IMR-90 (cell line): ENCODE measurements around the gene LTN1. TPM values are rescaled to one million over a fixed set of nuclear protein-coding genes. Genes with fewer than 3 reads are reported as not detected.

ENCODE experiments used
- ATAC-seq: fragments of 200-7000 bp; cut with Tn5 transposase; 2 replicates; pipeline ENCODE4 v1.9.1; 2020; ENCODE audit warnings: low read depth, mild to moderate bottlenecking, moderate library complexity
- BruUV-seq: library from RNA; stranded (reverse); fragments of 400-500 nt; replicated peaks from 2 replicates; lab custom pipeline; 2021; lab: Mats Ljungman, UMichigan
- CTCF ChIA-PET: fragments of 300-600 bp; formaldehyde crosslinking; extraction: SDS; loops from one replicate; lab custom pipeline; 2021; ENCODE audit warnings: antibody characterized with exemption; lab: Yijun Ruan, JAX
- POLR2A ChIA-PET: fragments of 300-600 bp; sonication (Branson Sonifier 250); formaldehyde crosslinking; loops from one replicate; lab custom pipeline; 2022; ENCODE audit warnings: antibody characterized with exemption; ENCODE audit not compliant: unreplicated experiment; lab: Charles Lee
- DNase-seq: peaks from one replicate; pipeline ENCODE4 v3.0.0; 2013
- H2AFZ ChIP-seq: replicated peaks from 2 replicates; pipeline ENCODE3; 2013; ENCODE audit warnings: low read length, mild to moderate bottlenecking; ENCODE audit not compliant: poor library complexity
- H2AK5ac ChIP-seq: 2 replicates; pipeline ENCODE4 v1.6.1; 2013; ENCODE audit warnings: low read depth, low read length, inconsistent platforms
- H2AK9ac ChIP-seq: replicated peaks from 2 replicates; pipeline ENCODE3; 2013; ENCODE audit warnings: mild to moderate bottlenecking, low read depth, low read length, moderate library complexity; ENCODE audit not compliant: poor library complexity
- H2BK120ac ChIP-seq: 2 replicates; pipeline ENCODE4 v1.6.1; 2013; ENCODE audit warnings: low read depth, low read length, inconsistent platforms
- H2BK15ac ChIP-seq: 3 replicates; pipeline ENCODE4 v1.6.1; 2013; ENCODE audit warnings: low read depth, low read length, inconsistent platforms
- H2BK20ac ChIP-seq: 2 replicates; pipeline ENCODE4 v1.6.1; 2013; ENCODE audit warnings: low read depth, mild to moderate bottlenecking, inconsistent platforms, low read length, moderate library complexity
- H2BK5ac ChIP-seq: 2 replicates; pipeline ENCODE4 v1.6.1; 2013; ENCODE audit warnings: mild to moderate bottlenecking, low read depth, low read length, inconsistent platforms; ENCODE audit not compliant: poor library complexity, severe bottlenecking
- H3K14ac ChIP-seq: replicated peaks from 2 replicates; pipeline ENCODE4 v1.6.1; 2013; ENCODE audit warnings: low read depth, low read length, inconsistent platforms
- H3K18ac ChIP-seq: 2 replicates; pipeline ENCODE4 v1.6.1; 2013; ENCODE audit warnings: low read depth, low read length, control low read depth
- H3K23ac ChIP-seq: 2 replicates; pipeline ENCODE4 v1.6.1; 2013; ENCODE audit warnings: low read depth, low read length, inconsistent platforms
- H3K27ac ChIP-seq: 2 replicates; pipeline ENCODE4 v1.5.1; 2013; ENCODE audit warnings: mild to moderate bottlenecking, control low read depth, low read length; ENCODE audit not compliant: insufficient read depth
- H3K27me3 ChIP-seq: 2 replicates; pipeline ENCODE4 v1.6.1; 2013; ENCODE audit warnings: low read length; ENCODE audit not compliant: control insufficient read depth, insufficient read depth
- H3K36me3 ChIP-seq: 2 replicates; pipeline ENCODE4 v1.6.1; 2013; ENCODE audit warnings: low read length, mixed read lengths; ENCODE audit not compliant: control insufficient read depth, insufficient read depth
- H3K4ac ChIP-seq: 2 replicates; pipeline ENCODE4 v1.6.1; 2013; ENCODE audit warnings: low read depth, low read length, inconsistent platforms
- H3K4me1 ChIP-seq: 2 replicates; pipeline ENCODE4 v1.6.1; 2013; ENCODE audit warnings: low read length, mixed read lengths; ENCODE audit not compliant: control insufficient read depth, insufficient read depth
- H3K4me2 ChIP-seq: 2 replicates; pipeline ENCODE4 v1.6.1; 2013; ENCODE audit warnings: low read depth, mild to moderate bottlenecking, control low read depth, low read length, moderate library complexity
- H3K4me3 ChIP-seq: 2 replicates; pipeline ENCODE4 v1.5.1; 2013; ENCODE audit warnings: low read depth, mild to moderate bottlenecking, control low read depth, low read length, moderate library complexity; ENCODE audit not compliant: insufficient read depth
- H3K56ac ChIP-seq: 2 replicates; pipeline ENCODE4 v1.6.1; 2013; ENCODE audit warnings: low read length, inconsistent platforms; ENCODE audit not compliant: insufficient read depth; ENCODE audit errors: extremely low read depth
- H3K79me1 ChIP-seq, 2 experiments: 2 replicates each; pipeline ENCODE4 v1.6.1; 2013; ENCODE audit warnings: low read length in 2 of 2, inconsistent platforms in 1 of 2, low read depth in 1 of 2
- H3K9ac ChIP-seq: 2 replicates; pipeline ENCODE4 v1.6.1; 2013; ENCODE audit warnings: low read depth, low read length, control low read depth
- H3K9me1 ChIP-seq: 2 replicates; pipeline ENCODE4 v1.6.1; 2013; ENCODE audit warnings: low read length, inconsistent platforms; ENCODE audit not compliant: insufficient read depth
- H3K9me3 ChIP-seq: 2 replicates; pipeline ENCODE4 v1.6.1; 2013; ENCODE audit warnings: low read length; ENCODE audit not compliant: control insufficient read depth, insufficient read depth
- H4K20me1 ChIP-seq: 2 replicates; pipeline ENCODE4 v1.6.1; 2013; ENCODE audit warnings: low read length, inconsistent platforms; ENCODE audit not compliant: insufficient read depth
- H4K5ac ChIP-seq: 2 replicates; pipeline ENCODE4 v1.6.1; 2013; ENCODE audit warnings: mild to moderate bottlenecking, low read depth, low read length, control low read depth
- H4K8ac ChIP-seq, 2 experiments: 2 replicates each; pipeline ENCODE4 v1.6.1; 2013; ENCODE audit warnings: low read depth in 2 of 2, low read length in 2 of 2, control low read depth in 1 of 2, inconsistent platforms in 1 of 2
- H4K91ac ChIP-seq: 2 replicates; pipeline ENCODE4 v1.6.1; 2013; ENCODE audit warnings: low read depth, low read length, inconsistent platforms; ENCODE audit not compliant: insufficient read depth
- BHLHE40 ChIP-seq: fragments of 150-350 bp; IDR thresholded peaks from 2 replicates; pipeline ENCODE4 v1.6.1; 2016; ENCODE audit warnings: mild to moderate bottlenecking, low read depth, low read length
- CEBPB ChIP-seq: IDR thresholded peaks from 2 replicates; pipeline ENCODE4 v1.6.1; 2012; ENCODE audit warnings: low read depth, low read length, improper control_type of control experiment
- CHD1 ChIP-seq: IDR thresholded peaks from 2 replicates; pipeline ENCODE4 v1.6.1; 2012; ENCODE audit warnings: low read depth, low read length, improper control_type of control experiment
- FOS ChIP-seq: fragments of 150-350 bp; IDR thresholded peaks from 2 replicates; pipeline ENCODE4 v1.6.1; 2016; ENCODE audit warnings: low read depth, low read length
- MAFK ChIP-seq: IDR thresholded peaks from 2 replicates; pipeline ENCODE4 v1.6.1; 2012; ENCODE audit warnings: low read depth, low read length, improper control_type of control experiment
- MAZ ChIP-seq: IDR thresholded peaks from 2 replicates; pipeline ENCODE4 v1.6.1; 2012; ENCODE audit warnings: low read depth, mild to moderate bottlenecking, low read length, improper control_type of control experiment, moderate library complexity, borderline replicate concordance
- MXI1 ChIP-seq: IDR thresholded peaks from 2 replicates; pipeline ENCODE4 v1.6.1; 2012; ENCODE audit warnings: low read depth, mild to moderate bottlenecking, low read length, moderate library complexity, borderline replicate concordance
- NFE2L2 ChIP-seq: fragments of 150-350 bp; IDR thresholded peaks from 2 replicates; pipeline ENCODE4 v1.6.1; 2016; ENCODE audit warnings: low read depth, mild to moderate bottlenecking, low read length
- POLR2A ChIP-seq: IDR thresholded peaks from 2 replicates; pipeline ENCODE4 v1.6.1; 2012; ENCODE audit warnings: mild to moderate bottlenecking, low read depth, low read length
- RAD21 ChIP-seq: IDR thresholded peaks from 2 replicates; pipeline ENCODE4 v1.6.1; 2012; ENCODE audit warnings: low read length, improper control_type of control experiment
- RCOR1 ChIP-seq: IDR thresholded peaks from 2 replicates; pipeline ENCODE4 v1.6.1; 2012; ENCODE audit warnings: mild to moderate bottlenecking, low read length, improper control_type of control experiment; ENCODE audit not compliant: insufficient replicate concordance
- RFX5 ChIP-seq: IDR thresholded peaks from 2 replicates; pipeline ENCODE4 v1.8.0; 2012; ENCODE audit warnings: low read depth, mild to moderate bottlenecking, low read length, moderate library complexity
- SMC3 ChIP-seq: fragments of 150-350 bp; IDR thresholded peaks from 2 replicates; pipeline ENCODE4 v1.6.1; 2016; ENCODE audit warnings: low read depth, mild to moderate bottlenecking, antibody characterized with exemption, low read length, moderate library complexity
- WGBS, 2 experiments: methylation state at CpG; one replicate each; pipeline versions ENCODE4 v1.1.5 to v1.1.7; 2013; ENCODE audit warnings: missing lambda C conversion rate in 2 of 2; ENCODE audit not compliant: insufficient read length in 1 of 2; ENCODE audit errors: extremely low coverage in 2 of 2; 5-methylcytosine and 5-hydroxymethylcytosine counted together
- dilution Hi-C: fragments of 300-500 bp; cut with HindIII; formaldehyde crosslinking; loops from one replicate; pipeline ENCODE4 v1.14.3; 2018; ENCODE audit warnings: low sequenced_read_pairs; ENCODE audit not compliant: unreplicated experiment
- in situ Hi-C: fragments of 300-500 bp; cut with MboI; formaldehyde crosslinking; loops from 3 replicates; pipeline ENCODE4 v1.14.3; 2019; ENCODE audit warnings: low sequenced_read_pairs, inconsistent platforms, mixed read lengths
- intact Hi-C: fragments of 100-400 bp; cut with micrococcal nuclease; formaldehyde crosslinking; loops from 2 replicates; pipeline ENCODE4 v1.10.0; 2022
- polyA plus RNA-seq, 3 experiments: library from polyadenylated mRNA; depleted of rRNA; stranded (reverse); fragments of >200 nt; gene quantifications; 2 replicates each; pipeline ENCODE4 v1.2.3, GENCODE V29; 2012; ENCODE audit warnings: low replicate concordance in 1 of 3
- total RNA-seq: library from RNA; depleted of rRNA; stranded (reverse); fragments of >200 nt; gene quantifications from 2 replicates; pipeline ENCODE4 v1.2.3, GENCODE V29; 2012
- TF ChIP-seq, protein P1 (sequence below): fragments of 150-350 bp; IDR thresholded peaks from 2 replicates; pipeline ENCODE4 v1.6.1; 2016; ENCODE audit warnings: low read depth, mild to moderate bottlenecking, low read length, moderate library complexity, borderline replicate concordance
- TF ChIP-seq, protein P2 (sequence below): fragments of 150-350 bp; IDR thresholded peaks from 2 replicates; pipeline ENCODE4 v1.6.1; 2017; ENCODE audit warnings: mild to moderate bottlenecking, antibody characterized with exemption, low read length, low read depth
- TF ChIP-seq, protein P3 (sequence below): conservative IDR thresholded peaks from 2 replicates; pipeline ENCODE4 v1.5.1; 2012; ENCODE audit warnings: mild to moderate bottlenecking, low read depth, low read length, improper control_type of control experiment

Gene LTN1
- total and polyA plus RNA-seq, 2 of the 4 experiments (the other 2 are of a cell fraction): 6.7 to 35.5 TPM

DNA sequence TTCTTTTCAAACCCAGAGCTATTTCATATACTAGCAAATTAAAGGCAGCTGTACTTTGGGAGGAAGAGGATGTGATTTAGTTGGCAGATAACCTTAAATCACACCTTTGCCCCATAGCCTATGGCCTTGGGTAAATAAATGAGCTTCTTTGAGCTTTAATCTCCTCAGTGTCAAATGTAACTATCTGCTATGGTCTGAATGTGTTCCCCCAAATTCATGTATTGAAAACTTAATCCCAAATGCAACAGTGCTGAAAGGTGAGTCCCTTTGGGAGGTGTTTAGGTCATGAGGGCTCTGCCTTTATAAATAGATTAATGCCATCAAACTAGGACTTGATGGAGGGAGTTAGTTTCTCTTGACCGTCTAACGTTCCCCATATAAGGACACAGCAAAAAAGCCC lies 85.8 kb downstream of the LTN1 start:
- WGBS, 2 experiments: no CpG with 5 or more reads among the region's 2 CpGs
- no peak for ATAC-seq
- no TSS peak for BruUV-seq
- ChIA-PET CTCF (interaction anchor here (0.7 kb wide), 1 partner anchor 1254 kb away, joined by 3 read pairs; no protein-coding TSS in a partner anchor), POLR2A (no interaction called here)
- Histone ChIP-seq H2AFZ (no peak overlapping the region), H4K20me1 (no peaks in the 10 kb centered on the region), H4K91ac (no peak overlapping the region), H3K18ac (no peak overlapping the region), H3K36me3 (no peaks in the 10 kb centered on the region), H4K5ac (no peak overlapping the region), H2AK5ac (no peak overlapping the region), H3K9me1 (no peaks in the 10 kb centered on the region), H3K4me2 (no peak overlapping the region), H3K4me1 (no peaks in the 10 kb centered on the region), H2AK9ac (no peak overlapping the region), H3K4me3 (no peak overlapping the region), H3K9me3 (no peaks in the 10 kb centered on the region), H3K27ac (no peak overlapping the region), H3K56ac (no peak overlapping the region), H2BK5ac (no peak overlapping the region), H2BK15ac (no peak overlapping the region), H3K14ac (no peak overlapping the region), H3K79me1 (no peaks in the 10 kb centered on the region), H2BK20ac (no peak overlapping the region), H4K8ac (no peak overlapping the region), H3K9ac (no peak overlapping the region), H3K23ac (no peak overlapping the region), H3K4ac (no peak overlapping the region), H2BK120ac (no peak overlapping the region), H3K27me3 (no peaks in the 10 kb centered on the region)
- dilution Hi-C loops: no loop called here
- no peak for TF ChIP-seq FOS
- TF ChIP-seq RCOR1: no peak
- TF ChIP-seq RAD21: no peak
- TF ChIP-seq NFE2L2: no peak
- TF ChIP-seq POLR2A: no peak
- TF ChIP-seq SMC3: no peak
- no peak for TF ChIP-seq RFX5
- TF ChIP-seq MXI1: no peak
- no peak for TF ChIP-seq CEBPB
- no peak for TF ChIP-seq CHD1
- TF ChIP-seq MAZ: no peak
- TF ChIP-seq, protein P1, sequence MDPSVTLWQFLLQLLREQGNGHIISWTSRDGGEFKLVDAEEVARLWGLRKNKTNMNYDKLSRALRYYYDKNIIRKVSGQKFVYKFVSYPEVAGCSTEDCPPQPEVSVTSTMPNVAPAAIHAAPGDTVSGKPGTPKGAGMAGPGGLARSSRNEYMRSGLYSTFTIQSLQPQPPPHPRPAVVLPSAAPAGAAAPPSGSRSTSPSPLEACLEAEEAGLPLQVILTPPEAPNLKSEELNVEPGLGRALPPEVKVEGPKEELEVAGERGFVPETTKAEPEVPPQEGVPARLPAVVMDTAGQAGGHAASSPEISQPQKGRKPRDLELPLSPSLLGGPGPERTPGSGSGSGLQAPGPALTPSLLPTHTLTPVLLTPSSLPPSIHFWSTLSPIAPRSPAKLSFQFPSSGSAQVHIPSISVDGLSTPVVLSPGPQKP: no peak
- TF ChIP-seq, protein P2, sequence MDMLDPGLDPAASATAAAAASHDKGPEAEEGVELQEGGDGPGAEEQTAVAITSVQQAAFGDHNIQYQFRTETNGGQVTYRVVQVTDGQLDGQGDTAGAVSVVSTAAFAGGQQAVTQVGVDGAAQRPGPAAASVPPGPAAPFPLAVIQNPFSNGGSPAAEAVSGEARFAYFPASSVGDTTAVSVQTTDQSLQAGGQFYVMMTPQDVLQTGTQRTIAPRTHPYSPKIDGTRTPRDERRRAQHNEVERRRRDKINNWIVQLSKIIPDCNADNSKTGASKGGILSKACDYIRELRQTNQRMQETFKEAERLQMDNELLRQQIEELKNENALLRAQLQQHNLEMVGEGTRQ: no peak
- no peak for TF ChIP-seq MAFK
- TF ChIP-seq, protein P3, sequence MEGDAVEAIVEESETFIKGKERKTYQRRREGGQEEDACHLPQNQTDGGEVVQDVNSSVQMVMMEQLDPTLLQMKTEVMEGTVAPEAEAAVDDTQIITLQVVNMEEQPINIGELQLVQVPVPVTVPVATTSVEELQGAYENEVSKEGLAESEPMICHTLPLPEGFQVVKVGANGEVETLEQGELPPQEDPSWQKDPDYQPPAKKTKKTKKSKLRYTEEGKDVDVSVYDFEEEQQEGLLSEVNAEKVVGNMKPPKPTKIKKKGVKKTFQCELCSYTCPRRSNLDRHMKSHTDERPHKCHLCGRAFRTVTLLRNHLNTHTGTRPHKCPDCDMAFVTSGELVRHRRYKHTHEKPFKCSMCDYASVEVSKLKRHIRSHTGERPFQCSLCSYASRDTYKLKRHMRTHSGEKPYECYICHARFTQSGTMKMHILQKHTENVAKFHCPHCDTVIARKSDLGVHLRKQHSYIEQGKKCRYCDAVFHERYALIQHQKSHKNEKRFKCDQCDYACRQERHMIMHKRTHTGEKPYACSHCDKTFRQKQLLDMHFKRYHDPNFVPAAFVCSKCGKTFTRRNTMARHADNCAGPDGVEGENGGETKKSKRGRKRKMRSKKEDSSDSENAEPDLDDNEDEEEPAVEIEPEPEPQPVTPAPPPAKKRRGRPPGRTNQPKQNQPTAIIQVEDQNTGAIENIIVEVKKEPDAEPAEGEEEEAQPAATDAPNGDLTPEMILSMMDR: no peak
- no peak for TF ChIP-seq BHLHE40
- intact Hi-C loops: no loop called here
- DNase-seq: no peak
- in situ Hi-C loops: no loop called here
